Measurements from ENCODE around the gene RFXAP. TPM values are rescaled to one million over a fixed set of nuclear protein-coding genes. Genes with fewer than 3 reads are reported as not detected.

RFXAP gene
- total RNA-seq, 1 experiment from 2014 or later = 8.7 TPM

DNA sequence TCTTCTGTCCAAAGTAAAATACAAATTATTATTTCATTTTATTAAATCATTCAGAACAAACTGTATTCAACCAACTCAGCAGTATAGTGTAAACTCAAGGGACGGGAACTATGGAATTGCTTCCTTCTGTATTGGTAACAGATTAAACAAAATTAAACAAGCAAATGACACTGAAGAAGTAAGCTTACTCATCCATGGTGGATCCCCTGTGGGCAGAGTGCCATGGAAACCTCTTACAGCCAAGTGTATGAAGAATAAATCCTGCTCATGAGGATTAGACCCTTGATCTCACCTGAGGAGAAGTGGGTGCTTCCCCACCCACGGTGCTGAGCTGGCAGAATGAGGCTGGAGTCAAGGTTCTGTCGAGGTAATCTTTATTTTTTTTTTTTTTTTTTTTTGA, 18.0 kb upstream of the RFXAP start:
- no peak overlapping the region for H2AK5ac ChIP-seq (ENCODE audit: insufficient read length, low read length)
- H3K79me2 ChIP-seq (ENCODE audit: insufficient read depth, low read length) = no peaks in the 10 kb centered on the region
- no peak overlapping the region for H2BK5ac ChIP-seq (ENCODE audit: insufficient read length, low read length)
- DNase-seq = no peak
- no peaks in the 10 kb centered on the region for H3K9me3 ChIP-seq (ENCODE audit: control insufficient read depth, low read depth, low read length)
- no peak overlapping the region for H3K18ac ChIP-seq (ENCODE audit: insufficient read length, low read depth, low read length)
- no peak overlapping the region for H2AFZ ChIP-seq (ENCODE audit: low read length)
- no peak overlapping the region for H2BK12ac ChIP-seq (ENCODE audit: insufficient read length, low read depth, low read length)
- no peaks in the 10 kb centered on the region for H3K27me3 ChIP-seq (ENCODE audit: insufficient read depth, low read length)
- Mint-ChIP-seq H3K27ac (no peak overlapping the region), H3K27me3 (ENCODE audit: low read depth) (no peaks in the 10 kb centered on the region; the same call in 1 of the 2 replicates), H3K4me1 (peaks cover 8 to 9% of the 10 kb centered on the region in 2 experiments), H3K4me3 (no peak overlapping the region), H3K9me3 (no peaks in the 10 kb centered on the region), H3K36me3 (ENCODE audit: insufficient read depth in 1 of 3, low read depth in 3 of 3) (no peaks in the 10 kb centered on the region)
- H4K8ac ChIP-seq (replicated peaks; ENCODE audit: insufficient read length, low read depth, low read length) = no peak overlapping the region
- no peak overlapping the region for H4K91ac ChIP-seq (ENCODE audit: insufficient read length, low read depth, low read length)
- no peaks in the 10 kb centered on the region for H3K23me2 ChIP-seq (ENCODE audit: insufficient read length, low read depth, low read length, poor library complexity, severe bottlenecking)
- peaks cover 4% of the 10 kb centered on the region; the same call in 1 of the 2 replicates for H3K4me1 ChIP-seq (ENCODE audit: insufficient read depth, low read length)
- no peak overlapping the region for H2BK120ac ChIP-seq (ENCODE audit: low read depth, low read length, poor library complexity, severe bottlenecking)
- TF ChIP-seq, protein P1, sequence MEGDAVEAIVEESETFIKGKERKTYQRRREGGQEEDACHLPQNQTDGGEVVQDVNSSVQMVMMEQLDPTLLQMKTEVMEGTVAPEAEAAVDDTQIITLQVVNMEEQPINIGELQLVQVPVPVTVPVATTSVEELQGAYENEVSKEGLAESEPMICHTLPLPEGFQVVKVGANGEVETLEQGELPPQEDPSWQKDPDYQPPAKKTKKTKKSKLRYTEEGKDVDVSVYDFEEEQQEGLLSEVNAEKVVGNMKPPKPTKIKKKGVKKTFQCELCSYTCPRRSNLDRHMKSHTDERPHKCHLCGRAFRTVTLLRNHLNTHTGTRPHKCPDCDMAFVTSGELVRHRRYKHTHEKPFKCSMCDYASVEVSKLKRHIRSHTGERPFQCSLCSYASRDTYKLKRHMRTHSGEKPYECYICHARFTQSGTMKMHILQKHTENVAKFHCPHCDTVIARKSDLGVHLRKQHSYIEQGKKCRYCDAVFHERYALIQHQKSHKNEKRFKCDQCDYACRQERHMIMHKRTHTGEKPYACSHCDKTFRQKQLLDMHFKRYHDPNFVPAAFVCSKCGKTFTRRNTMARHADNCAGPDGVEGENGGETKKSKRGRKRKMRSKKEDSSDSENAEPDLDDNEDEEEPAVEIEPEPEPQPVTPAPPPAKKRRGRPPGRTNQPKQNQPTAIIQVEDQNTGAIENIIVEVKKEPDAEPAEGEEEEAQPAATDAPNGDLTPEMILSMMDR (conservative IDR thresholded peaks at IDR 0.05) = no peak
- no peak overlapping the region for H2BK15ac ChIP-seq (ENCODE audit: low read depth, low read length)
- no peak overlapping the region for H3K4ac ChIP-seq (ENCODE audit: low read depth, low read length)
- no peak overlapping the region for H3K27ac ChIP-seq (ENCODE audit: insufficient read length, low read depth, low read length)
- H3K9ac ChIP-seq (ENCODE audit: extremely low read depth, insufficient read length, low read length) = no peak overlapping the region
- H3K4me2 ChIP-seq (ENCODE audit: insufficient read depth, insufficient read length, low read length) = no peak overlapping the region
- no peaks in the 10 kb centered on the region for H4K20me1 ChIP-seq (ENCODE audit: control insufficient read depth, insufficient read depth, insufficient read length)
- no peak overlapping the region for H3K23ac ChIP-seq (ENCODE audit: insufficient read length, low read depth, low read length)
- H3K56ac ChIP-seq (ENCODE audit: insufficient read length, low read depth, low read length) = no peak overlapping the region
- H4K5ac ChIP-seq (ENCODE audit: insufficient read length, low read depth, low read length) = no peak overlapping the region
- WGBS (ENCODE audit: extremely low coverage, insufficient read length, low lambda C conversion rate) = no CpG with 5 or more reads among the region's 3 CpGs
- H3T11ph ChIP-seq (ENCODE audit: low read length) = no peak overlapping the region
- no peak overlapping the region for H3K14ac ChIP-seq (ENCODE audit: insufficient read depth, low read length)
- H2BK20ac ChIP-seq (ENCODE audit: low read depth, low read length, poor library complexity, severe bottlenecking) = no peak overlapping the region
- H3K79me1 ChIP-seq (ENCODE audit: insufficient read depth, low read depth, low read length, poor library complexity, severe bottlenecking) = no peaks in the 10 kb centered on the region

Data from H9 (cell line).